Stimulated activated CD8-positive, alpha-beta memory T cell treated with anti-CD3 and anti-CD28 coated beads, Interleukin-7, amount 100 ng/mL, for 1 hour (primary cell): ENCODE data around the gene MOB3B.
A peak's percentile ranks its signal among the peaks of the same experiment; 100 is the strongest.

Experiments
- DNase-seq, 2 donors: peaks; one replicate each; pipeline ENCODE4 v3.0.0-alpha.2; 2020; ENCODE audit warnings: low read depth in 2 of 2

MOB3B gene

DNA sequence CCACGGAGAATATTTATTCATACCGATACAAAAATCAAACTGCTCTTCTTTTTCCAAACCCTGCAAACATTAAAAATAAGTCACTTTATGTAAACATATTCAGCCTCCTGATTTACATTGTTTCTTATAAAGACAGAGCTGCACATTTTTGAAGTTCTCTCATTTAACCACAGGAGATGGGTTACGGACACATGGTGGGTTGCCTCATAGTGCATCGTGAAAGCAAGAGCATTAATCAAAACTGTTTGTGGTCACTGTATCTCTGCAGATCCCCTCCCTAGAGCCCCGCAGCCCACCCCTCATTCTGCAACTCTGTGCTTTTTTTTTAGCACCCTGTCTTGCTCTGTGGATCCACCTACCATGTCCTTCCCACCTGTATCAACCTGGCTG, 189.3 kb downstream of the MOB3B start:
- DNase-seq: no peak

DNA sequence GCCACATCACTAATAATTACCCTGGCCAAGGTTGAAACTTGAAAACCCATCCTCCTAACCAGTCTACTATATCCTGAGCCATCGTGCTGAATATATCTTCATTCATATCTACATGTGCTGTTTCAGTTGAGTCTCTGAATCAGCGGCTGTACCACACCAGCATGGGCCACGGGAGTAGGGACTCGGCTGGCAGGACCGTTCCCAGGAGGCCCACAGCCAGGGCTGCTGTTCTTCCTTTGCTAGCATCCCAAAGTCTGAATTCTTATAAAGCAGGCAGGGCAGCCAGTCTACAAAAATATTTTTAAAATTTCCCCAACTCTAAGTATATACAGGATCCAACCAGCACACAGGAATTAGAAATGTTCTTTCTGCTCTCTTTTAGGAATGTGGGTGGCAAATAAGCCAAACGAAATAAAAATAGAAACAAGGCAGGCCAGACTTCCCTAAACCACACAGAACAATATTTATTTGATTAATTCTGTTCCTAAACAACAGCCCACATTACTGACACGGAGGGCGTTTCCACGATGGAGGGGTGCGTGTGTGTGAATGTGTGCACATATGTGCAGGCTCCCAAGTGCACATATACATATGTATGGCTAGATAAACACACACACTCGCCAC, 189.8 kb downstream of the MOB3B start:
- no peak for DNase-seq

DNA sequence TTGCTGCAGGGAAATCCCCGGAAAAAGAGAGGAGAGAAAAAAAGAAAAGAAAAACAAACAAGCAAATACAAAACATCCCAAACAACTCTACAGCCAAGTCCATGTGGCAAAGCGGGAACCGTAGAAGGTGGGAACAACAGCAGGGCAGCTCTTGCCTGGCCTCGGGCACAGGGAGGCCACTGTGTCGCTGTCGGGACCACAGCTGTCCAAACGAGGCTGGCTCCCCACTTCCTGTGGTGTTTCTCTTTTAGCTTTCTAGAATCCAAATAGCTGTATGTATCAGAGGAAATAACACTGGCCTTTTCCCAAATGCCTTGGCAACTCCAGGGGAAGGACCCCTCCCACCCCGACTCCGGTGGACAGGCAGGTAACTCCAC, 191.1 kb downstream of the MOB3B start:
- DNase-seq: no peak

DNA sequence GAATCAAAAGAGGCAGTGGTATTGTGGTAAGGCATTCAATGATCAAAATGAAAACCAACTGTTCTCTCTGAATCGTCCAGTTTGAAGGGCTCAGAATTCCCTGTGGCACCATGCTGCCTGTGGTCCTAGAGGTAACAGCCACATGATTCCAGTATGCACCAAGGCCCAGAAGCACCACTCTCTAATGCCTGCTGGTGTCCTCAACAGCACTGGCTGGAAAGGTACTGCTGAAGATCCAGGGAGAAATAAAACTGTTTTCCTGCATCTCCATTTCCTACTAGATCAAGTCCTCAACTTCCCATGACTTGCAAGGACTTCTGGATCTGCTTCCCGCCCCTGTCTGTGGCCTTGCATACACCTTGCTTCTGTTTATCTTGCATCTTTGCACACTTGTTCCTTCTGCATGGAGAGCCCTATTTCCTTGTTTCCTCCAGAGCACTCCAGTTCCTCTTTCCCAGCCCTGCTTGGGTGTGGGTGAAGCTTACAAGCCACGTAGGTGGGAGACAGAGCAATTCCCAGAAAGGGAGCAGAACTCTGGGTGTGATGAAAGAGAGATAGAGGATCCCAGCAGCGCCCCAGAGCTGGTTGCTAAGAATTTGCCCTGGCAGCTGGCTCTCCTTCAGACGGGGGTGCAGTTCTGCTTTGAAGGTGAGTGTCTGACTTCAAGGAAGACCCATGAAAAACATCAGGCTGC, 191.6 kb downstream of the MOB3B start:
- DNase-seq: no peak

DNA sequence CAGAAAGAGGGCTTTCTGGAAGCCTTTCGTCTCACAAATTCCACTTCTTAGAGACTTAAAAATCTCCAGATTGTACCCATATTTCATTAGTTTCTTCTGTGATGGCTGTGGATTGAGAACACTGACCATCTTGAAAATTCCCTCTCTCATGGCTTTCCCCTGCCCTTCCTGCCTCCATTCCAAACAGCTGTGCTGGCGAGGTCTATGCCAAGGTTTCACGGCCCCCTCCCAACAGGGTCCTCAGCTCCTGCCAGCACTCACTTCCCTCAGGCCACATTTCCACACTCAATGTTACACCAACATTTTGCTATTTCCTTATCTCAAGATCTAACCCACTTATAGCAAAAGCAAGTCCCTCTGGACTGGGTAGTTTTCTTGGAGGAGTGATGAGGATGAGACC, 192.4 kb downstream of the MOB3B start:
- no peak for DNase-seq

DNA sequence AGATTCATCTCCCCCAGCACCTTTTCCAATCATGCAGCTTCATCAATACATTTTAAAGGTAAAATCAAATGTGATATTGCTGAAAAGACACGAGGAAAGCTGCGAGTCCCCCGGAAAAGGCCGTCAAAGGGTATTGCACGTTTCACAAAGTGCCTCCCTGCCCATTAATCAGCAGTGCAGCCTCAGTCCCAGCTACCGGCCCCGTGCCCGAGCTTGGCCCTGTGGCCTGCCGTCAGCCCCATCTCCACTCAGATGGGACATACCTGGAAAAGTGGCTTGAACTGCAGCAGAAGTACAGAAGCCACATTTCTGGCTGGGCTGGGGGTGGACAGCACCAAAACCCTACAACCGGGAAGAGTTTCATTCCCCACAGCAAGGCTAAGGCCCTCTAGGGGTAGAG, 192.8 kb downstream of the MOB3B start:
- DNase-seq: no peak

DNA sequence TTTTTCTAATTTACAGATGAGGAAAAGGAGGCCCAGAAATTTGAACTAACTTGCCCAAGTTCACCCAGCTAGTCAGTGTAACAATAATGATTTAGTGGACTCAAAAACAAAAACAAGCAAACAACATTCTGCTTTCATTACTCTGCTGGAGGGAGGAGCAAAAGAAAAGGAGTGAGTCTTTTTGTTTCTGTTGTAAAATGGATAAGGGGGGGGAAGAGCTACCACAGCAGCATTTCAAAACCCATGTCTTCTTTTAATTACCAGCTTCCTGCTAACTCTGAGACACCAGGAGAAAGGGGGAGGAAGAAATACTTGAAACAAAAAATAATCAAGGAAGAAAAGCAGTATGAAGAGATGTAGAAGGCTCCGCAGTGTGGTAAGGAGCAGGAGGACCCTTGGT, 193.5 kb downstream of the MOB3B start:
- DNase-seq: no peak

DNA sequence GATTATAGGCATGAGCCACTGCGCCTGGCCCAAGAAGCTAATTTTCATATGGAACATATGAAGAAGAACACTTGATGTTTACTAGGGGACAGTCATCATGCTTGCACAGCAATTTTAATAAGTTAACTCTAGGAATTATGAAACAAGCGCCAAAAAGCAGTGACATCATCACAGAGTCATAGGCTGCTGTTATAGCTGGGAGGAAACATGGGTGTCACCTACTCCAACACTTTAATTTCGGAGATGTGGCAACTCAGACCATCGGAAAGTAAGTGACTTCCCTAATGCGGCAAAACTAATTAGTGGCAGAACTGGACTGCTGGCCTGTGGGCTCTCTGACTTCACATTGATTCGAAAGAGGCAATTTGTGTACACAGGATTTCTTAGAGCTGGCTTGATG, 194.5 kb downstream of the MOB3B start:
- DNase-seq: no peak

DNA sequence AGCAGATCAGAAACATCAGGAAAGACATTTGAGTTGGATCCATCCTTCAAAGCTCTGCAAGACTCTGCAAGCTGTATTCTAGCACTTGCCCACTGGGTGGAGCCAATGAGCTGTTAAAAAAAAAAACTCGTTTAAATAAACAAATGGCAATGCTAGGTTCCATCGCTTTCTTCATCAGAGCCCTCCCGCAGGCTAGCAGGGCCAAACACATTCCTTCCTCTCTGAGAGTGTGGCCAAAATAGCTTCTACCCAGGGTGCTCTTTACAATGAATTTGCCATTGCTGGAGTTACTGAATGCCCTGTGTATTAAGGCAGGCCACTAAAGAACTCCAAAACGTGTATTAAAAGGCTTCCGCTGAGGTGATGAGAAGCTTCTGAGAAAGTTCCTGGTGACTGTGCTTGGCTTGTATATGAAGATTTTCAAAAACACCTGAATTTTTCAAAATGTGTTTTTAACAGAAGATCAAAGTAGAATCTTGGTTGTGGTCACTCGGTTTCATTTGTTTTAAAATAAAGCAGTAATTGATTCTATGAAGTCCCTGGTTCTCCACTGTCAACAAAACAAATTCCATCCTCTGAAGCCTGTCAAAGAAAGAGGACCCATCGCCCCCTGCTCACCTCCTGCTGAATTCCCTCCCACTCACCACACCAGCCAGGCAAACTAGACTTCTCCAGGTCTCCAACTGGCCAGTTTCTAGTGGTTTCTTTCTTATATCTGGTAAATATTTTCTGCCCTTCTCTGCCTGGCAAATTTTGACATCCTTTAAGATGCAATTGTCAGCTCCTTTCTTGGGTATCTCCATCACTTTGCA, 196.2 kb downstream of the MOB3B start:
- DNase-seq: peak in 1 of 2 donors; percentile 13

DNA sequence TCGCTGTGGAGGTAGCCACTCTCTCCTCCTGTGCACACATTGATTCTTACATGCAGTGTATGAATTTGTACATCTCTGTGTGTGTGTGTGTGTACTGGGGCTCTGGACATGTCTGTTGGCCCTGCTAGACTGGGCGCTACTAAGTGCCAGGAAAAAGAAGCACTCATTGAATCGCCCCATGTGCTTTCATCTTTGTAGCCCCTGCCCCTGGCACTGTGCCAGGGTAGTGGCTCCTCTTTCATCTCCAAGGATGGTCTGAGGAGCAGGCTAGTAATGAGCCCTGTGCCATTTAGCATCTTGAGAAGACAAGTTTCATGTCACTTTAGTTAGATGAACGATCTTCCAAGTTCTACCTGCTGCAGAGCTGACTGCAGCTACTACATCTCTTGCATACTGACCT, 198.2 kb downstream of the MOB3B start:
- no peak for DNase-seq

DNA sequence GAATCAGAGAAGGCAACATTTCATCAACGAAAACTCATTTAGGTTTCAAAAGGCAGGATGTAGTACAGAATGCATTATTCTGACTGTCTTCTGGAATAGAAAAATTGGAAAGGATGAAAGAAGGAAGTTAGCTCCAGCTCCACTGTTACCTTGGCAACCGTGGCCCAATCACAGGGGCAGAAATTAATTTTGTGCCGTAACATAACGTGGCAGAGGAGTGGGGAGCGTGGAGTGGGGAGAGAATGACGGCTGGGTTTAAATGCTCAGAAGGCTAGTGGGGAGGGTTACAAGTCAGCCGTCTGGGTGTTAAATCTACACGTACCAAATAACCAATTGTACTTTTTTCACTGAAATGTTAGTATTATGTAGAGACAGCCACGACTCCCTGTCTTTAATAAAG, 200.3 kb downstream of the MOB3B start:
- DNase-seq: no peak

DNA sequence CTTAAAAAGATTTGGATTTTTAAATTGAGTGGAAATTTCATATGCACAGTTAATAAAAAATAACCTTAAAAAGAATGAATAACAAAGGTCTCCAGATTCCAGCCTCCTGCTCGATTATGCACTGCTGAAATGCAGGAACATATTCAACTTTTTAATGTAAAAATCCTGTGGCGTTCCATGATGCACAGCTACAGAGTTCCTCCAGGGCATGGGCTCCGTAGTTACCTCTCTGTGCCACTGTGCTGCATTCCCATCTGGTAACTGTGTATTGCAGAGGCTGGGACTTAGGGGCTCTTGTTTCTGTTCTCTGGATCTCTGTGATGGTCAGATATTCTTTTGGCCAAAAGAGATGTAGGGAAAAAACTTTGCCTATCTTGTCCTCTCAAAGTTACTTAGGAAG, 201.1 kb downstream of the MOB3B start:
- no peak for DNase-seq

DNA sequence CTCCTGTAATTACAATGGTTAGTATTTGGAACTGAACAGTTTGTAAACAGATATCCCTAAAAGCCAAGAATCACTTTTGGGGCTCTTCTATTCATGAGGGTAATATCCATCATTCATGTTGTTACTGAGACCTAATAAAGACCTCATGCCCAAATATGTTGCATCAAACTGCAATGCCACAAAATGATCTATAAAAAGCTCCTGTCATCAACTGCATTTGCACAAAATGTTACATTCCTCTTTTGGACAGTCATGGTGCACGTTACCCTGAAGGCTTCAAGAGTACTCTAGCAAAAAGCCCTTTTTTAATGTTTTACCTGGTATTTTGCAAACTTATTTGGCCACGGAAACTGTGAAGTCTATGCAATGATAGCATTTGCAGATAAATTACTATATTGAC, 218.4 kb downstream of the MOB3B start:
- DNase-seq: no peak

DNA sequence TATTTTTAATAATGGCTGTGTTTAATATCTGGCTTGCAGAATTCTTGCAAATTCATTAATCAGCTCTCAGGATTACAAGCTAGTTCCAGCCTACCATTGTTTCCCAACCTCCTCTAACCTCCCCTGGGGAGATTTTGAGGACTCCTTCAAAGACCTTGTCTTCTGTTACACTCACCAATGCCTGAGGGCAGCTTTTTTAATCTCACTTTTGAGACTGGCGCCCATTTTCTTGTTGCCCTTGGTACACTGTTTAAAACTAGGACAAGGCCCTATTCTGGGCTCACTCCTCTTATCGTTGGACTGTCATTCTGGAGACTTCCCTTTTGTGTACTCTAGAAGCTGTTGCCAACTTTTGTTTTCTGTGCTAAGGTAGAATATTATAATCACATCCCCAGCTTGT, 219.0 kb downstream of the MOB3B start:
- no peak for DNase-seq

DNA sequence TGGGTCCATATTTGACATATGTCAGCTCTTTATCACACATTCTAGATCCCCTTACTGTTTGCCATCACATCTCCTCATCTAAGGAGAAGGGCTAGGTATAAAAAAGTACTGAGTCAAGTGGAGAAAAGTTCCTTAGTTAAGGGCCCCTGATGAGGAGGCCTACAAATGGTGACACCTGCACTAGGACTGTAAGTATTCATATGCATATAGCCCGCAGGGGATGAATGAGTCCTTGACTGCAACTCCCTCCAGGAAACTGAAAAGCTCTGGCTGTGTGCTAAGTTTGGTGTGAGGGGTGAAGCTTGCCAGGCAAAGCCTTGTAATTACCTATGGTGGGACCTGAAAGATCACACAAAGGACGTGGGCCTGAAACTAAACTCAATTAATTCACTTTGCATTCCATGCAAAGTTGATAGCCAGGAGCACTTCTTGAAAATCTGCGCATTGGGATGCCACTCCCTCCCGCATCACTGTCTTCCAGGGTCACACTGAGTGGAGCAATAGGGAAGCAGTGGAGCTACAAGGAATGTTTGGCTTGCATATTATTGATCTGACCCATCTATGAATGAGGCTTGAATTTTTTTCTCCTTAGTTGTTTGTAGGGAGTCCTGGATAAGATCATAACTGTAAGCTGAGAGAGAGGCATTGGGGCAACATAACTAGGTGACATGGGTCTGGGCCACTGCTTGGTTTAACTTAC, 220.8 kb downstream of the MOB3B start:
- no peak for DNase-seq

DNA sequence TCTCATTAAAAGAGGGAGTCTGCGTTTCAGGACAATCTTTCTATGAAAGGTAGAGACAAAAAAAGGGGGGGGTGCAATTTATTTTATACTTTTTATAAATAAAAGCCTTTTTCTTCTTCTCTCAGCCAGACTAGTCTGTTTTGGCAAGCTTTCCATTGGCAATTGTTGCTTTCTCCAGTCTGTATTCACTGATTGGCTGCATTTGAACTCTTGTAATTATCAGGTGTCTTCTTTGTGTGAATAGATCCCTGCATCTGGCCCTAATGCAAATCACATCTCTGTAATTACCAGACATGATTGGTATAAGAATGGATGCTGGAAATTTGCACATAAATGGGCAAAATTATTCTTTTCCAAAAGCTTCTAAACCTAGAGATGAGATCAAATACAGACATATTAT, 225.1 kb downstream of the MOB3B start:
- DNase-seq: no peak

DNA sequence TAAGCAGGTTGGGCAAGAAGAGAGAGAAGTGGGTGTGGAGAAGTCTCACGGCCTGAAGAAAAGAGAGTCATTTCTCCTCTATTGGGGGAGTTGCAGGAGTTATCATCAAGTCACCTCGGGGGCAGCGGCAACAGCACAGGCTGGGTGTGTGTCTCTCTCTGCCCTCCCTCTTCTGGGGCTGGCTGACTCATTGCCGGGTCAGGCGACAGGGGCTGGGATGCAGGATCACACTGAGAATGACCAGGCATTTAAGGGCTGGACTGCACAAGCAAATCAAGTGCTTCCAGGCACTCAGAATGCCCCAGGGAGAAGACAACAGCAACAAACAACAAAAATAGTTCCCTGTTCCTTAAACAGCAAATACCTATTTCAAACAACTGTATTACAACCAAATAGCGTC, 226.4 kb downstream of the MOB3B start:
- DNase-seq: no peak

DNA sequence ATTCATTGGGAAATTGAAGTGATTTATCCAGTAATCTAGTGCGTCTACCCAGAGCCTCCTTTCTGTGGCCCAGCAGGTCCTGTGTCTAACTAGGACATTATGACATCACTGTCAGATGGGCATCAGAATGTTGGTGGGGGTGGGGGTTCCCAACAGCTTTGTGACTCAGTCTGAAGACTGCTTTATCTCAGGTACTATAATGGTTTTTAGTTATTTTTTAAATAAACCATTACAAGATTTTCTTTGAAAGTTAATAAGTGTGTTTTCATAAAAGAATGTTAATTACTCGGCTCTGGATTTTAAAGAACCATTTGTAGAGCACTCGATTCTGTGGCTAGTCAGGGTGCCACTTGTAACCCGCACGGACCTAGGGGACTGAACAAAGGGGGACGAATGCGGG, 232.6 kb downstream of the MOB3B start, which contains the start of gene EQTN:
EQTN (minus strand) TSS at position 101 of the 400 bp plus-strand sequence; CDS start at position 6, 95 bp downstream.
- DNase-seq: no peak

DNA sequence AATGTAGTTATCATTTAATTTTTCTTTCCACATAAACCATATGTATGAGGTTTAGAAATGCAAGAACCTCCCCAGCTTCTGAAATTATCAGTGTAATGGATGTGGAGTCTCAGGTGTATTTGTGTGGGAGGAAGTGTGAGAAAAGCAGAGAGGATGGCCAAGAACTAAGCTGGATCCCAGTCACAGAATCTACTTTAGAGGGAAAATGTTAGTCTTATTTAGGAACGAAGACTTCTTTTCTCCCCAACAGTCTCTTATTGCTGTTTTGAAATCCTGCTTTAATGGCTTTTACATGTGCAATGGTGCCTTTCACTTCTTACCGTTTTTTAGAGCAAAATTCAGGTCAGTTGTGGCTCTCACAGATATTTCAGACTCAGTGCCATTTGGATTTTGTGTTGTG, 235.6 kb downstream of the MOB3B start:
- no peak for DNase-seq

DNA sequence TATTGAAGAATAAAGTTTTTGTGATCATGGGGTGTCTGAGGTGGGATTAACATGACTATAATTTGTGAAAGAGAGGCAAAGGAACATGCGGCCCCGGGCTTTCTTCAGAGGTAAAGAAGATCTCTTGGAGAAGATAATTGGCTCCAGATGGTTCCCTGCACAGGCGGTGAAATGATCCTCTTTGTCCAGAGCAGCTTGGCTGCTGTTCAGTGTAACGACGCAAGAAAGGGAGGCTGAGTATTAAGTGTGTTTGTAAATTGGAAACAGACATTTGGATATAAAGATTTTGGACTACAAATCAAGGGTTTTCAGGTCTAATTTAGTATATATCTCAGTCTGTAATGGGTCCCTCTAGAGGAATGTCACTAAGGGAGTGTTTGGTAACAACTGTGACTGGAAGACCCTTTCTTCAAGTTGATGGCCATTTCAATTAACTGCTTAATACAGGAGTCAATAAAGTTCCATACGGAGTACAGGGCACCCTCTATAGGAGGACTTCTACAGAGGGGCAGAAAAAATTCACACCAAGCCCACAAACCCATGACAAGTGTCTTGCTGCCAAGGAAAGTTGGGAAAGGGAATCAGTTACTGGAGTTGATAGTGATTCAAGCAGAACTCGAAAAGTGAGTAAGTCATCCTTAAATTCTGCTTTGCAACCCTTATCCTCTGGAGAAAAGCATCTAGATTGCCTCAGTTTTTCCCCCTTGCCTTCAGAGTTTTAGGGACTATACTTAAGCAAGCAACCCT, 236.8 kb downstream of the MOB3B start:
- no peak for DNase-seq

DNA sequence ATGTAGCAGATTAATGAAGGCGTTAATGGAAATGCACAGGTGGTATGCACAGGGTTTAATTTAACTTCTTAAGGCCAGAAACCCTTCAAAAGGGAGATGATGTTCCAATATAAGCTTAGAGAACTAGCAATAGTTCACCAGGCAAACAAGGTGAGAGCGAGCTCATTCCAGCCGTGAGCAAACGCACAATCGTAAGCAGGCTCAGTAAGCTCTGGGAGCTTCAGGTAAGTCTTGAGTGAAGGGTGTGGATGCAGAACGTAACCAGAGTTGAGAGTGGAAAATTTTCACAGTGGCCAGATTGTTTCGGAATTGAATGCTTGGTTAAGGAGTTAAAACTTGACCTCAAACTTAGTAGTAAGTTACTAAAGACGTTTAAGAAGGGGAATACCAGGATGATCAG, 238.3 kb downstream of the MOB3B start:
- DNase-seq: no peak

DNA sequence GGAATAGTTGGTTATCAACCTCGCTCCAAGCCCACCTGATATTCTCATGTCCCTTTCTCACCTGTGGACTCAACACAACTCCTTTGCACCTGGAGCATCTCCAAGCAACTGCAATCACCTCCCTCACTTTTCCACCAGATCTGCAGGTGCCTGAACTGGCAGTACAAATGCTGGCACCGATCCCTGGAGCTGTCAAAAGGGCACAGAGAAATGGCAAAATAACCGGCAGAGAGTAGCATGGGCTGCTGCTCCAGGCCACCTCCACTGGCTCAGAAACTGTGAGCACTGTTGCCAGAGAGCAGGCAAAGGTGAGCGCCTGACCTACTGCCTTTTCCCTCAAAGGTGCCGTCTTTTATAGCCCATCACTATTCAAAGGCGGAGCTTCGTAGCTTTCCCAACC, 247.3 kb downstream of the MOB3B start:
- no peak for DNase-seq
